Anterior cingulate cortex (tissue), 58 donors: ENCODE results near the gene ZNF865.

ENCODE experiments used
- DNase-seq, 58 donors: peaks; one replicate each; lab custom pipeline; 2025; lab: John Stamatoyannopoulos, UW

The ZNF865 gene

DNA sequence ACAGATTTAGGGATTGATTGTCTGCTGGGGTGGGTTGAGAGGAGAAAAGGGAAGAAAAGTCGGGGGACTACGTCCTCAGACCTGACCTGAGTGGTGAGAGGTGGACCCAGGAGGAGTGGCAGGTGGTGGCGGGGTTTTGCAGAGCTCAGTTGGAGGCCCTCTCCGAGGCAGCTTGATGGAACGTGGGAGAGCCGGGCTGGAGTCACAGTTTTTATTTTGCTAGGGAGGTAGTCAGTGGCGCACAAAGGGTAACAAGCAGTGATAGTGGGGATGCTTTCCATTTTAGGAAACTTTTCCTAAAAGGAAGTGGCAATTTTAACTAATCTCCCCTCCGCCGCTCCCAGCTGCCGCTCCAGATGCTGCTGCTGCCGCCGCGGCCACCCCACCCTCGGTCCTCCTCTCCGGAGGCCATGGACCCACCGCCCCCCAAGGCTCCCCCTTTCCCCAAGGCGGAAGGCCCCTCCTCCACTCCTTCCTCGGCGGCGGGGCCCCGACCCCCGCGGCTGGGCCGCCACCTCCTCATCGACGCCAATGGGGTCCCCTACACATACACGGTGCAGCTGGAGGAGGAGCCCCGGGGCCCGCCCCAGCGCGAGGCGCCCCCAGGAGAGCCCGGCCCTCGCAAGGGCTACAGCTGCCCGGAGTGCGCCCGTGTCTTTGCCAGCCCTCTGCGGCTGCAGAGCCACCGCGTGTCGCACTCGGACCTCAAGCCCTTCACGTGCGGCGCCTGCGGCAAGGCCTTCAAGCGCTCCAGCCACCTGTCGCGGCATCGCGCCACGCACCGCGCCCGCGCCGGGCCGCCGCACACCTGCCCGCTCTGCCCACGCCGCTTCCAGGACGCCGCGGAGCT is 36.9 kb downstream of the ZNF865 start:
- peak in 5 of 58 donors; percentile 7 to 37 (median 13) for DNase-seq

DNA sequence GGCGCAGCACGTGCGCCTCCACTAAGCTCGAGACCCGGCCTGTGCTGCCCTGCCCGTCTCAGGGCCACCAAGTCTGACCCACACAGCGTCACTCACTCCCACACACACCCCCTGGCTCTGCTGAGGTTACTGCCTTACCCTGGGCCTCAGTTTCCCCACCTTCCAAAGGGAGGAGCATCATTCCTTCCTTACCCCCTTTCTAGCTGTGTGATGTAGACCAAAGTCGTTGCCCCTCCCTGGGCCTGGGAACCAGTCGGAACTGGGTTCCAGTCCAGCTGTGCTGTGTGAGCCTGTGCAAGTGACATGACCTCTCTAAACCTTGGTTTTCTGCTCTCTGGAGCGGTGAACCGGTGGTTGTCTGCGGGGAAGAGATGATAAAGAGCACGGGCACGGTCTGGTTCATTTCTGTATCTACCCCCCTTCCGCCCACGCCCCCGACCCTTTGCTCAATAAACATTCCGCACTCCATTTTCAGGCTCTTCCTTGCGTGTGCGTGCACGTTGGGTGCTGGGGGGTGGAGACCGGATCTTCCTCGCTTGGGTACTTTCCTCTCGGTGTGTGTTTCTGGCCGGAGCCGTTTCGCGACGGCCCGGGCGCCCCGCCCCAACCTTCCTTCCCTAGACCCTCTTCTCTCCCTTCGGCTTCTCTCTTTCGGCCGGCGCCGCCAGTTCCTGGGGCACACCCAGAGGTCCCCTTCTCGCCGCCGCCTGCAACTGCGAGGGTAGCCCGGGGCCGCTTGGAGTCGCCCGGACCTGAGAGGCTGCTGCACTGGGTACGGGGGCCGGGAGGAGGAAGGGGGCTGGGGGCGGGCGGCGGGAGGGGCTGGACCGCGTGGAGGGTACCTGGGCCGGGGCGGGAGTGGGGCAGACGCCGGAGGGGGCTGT is 37.8 kb downstream of the ZNF865 start, which contains the start of gene ZNF581:
ZNF581 (plus strand) TSS at position 647 of the 884 bp plus-strand sequence. CDS start 923 bp downstream, outside the sequence.
- DNase-seq, result peak in 55 of 58 donors; percentile 16 to 79 (median 58)

DNA sequence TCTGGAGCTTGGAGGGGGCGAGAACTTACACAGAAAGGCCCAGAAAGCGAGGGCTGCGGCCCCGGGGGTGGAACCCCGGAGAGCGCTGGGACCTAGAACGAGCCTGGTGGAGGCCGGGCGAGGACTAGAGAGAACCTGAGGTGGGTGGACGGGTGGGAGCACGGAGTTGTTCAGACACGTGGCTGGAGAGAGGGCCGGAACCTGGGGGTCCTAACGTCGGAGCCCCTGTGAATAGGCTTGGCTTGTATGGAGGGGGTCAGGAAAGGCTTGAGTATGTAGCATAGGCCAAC is 38.4 kb downstream of the ZNF865 start:
- peak in 1 of 58 donors; percentile 55 for DNase-seq

DNA sequence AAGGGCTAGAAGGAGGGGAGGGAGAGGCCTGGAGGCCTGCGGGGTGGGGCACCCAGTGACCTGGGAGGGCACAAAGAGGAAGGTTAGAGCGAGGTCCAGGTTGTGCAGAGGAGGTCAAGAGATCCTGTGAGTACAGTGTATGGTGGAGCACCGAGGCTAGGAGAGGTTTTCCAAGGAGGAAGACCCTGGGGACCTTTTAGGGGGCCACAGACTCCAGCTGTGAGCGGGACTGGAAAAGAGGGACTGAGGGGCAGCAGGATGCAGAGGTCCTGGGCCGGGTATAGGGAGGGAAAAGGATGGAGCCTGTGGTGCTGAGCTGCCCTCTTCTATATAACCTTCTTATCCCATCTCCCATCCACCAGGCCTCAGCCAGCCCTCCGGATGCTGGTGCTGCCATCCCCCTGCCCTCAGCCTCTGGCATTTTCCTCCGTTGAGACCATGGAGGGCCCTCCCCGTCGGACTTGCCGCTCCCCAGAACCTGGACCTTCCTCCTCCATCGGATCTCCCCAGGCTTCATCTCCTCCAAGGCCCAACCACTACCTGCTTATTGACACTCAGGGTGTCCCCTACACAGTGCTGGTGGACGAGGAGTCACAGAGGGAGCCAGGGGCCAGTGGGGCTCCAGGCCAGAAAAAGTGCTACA is 38.9 kb downstream of the ZNF865 start:
- DNase-seq, result no peak

DNA sequence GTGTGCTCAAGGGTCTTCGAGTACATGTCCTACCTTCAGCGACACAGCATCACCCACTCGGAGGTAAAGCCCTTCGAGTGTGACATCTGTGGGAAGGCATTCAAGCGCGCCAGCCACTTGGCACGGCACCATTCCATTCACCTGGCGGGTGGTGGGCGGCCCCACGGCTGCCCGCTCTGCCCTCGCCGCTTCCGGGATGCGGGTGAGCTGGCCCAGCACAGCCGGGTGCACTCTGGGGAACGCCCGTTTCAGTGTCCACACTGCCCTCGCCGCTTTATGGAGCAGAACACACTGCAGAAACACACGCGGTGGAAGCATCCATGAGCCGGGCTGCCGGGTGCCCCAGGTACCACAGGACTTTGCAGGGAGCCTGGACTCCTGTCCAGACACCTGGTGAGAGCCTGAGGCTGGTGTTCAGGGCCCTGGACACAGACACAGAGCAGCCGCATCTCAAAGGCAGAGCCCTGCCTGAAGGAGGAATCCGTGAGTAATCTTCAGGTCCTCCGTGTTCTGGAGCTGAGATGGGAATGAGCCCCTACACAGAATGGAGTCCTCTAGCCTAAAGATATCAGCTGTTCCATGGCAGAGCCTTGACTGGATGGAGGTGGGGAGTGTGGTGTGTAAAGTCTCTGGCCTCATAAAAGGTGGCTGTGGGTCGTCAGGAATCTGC is 39.5 kb downstream of the ZNF865 start:
- DNase-seq, result no peak

DNA sequence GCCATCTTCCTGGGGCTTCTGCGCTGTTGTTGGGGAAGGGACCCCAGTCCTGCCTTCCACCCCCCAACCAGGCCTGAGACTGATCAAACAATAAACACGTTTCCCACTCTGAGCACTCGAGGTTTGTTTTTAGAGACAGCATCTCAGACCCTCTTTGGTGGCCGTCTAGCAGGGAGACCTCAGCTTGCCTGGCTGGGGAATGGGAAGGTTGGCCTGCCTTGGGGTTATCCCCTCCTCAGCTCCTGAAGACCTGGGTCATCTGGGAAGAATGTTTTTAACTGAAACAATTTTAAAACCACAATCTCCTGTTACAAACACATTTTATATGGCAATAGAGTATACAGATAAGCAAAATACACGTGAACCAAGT is 40.0 kb downstream of the ZNF865 start:
- no peak for DNase-seq

DNA sequence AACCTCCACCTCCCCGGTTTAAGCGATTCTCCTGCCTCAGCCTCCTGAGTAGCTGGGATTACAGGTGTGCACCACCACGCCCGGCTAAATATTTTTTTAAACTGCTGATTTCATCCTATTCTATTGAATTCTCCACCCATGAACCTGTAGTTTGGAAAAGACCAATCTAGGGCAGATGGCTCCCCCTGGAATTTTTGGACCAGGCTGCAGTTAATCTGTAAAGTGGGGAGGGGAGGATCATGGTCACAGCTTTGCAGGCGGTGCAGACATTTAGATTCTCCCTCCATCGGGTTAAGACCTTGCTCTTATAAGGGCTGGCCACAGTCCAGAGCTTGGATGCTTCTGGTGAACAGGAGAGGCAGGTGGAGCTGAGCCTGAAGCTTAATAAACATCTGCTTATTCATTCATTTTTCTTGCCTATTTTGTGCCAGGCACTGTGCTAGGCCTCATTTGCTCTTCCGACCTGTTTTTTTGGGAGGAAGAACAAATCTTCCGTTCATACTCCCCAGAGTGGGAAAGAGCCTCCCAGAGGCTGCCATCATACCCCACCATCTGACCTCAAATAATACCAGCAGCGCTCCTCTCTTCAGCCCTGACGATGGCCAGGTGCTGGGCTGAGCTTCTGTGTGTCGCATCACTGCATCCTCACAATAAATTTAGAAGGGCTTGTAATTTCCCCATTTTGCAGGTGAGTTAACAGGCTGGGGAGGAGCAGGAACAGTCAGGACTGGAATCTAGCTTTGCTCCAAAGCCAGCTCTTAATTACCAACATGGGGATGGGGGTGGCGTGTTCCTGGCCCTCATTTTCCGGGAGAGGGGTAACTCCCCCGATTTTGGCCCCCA is 41.7 kb downstream of the ZNF865 start:
- DNase-seq, result peak in 1 of 58 donors; percentile 15

DNA sequence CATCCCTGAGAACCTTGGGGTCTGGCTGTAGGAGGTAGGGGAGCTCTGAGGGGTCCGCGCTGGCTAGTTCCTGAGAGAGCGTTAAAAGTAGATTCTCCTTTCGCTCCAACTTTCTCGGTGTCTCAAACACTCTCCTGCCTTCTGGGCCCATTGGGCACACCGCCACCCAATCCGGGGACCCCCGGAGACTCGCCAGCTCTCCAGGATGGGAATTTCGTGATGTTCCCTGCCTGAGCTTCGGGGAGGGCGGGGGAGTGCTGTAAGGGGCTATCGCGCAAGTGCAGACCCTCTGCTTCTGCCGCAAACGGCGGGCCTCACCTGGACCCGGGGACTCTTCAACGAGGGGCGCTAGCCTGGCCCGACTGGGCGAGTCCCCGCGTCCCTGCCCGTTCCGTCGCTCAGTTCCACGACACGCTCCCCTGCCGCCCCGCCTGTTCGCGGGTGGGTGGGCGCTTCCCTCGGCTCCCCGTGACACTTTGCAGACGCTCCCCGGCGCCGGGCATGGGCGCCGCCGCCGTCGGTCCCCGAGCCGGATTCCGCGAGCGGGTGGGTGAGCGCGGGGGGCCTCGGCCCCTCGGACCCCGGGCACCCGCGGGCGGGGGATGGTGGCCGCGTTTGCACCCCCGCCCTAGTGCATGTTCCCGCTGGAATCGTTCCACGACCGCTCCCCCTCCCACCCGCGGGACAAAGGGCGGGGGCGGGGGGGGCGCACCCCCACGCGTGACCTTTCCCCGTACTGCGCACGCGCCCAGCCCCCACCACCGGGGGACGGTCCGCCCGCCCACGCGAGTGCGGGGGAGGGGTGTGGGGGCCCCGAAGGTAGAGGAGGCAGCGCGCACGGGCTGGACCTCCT is 42.5 kb downstream of the ZNF865 start, which contains the start of gene CCDC106:
CCDC106 (plus strand) TSS at position 481 of the 853 bp plus-strand sequence. CDS start 835 bp downstream, outside the sequence.
- DNase-seq, result peak in 56 of 58 donors; percentile 47 to 89 (median 72)

DNA sequence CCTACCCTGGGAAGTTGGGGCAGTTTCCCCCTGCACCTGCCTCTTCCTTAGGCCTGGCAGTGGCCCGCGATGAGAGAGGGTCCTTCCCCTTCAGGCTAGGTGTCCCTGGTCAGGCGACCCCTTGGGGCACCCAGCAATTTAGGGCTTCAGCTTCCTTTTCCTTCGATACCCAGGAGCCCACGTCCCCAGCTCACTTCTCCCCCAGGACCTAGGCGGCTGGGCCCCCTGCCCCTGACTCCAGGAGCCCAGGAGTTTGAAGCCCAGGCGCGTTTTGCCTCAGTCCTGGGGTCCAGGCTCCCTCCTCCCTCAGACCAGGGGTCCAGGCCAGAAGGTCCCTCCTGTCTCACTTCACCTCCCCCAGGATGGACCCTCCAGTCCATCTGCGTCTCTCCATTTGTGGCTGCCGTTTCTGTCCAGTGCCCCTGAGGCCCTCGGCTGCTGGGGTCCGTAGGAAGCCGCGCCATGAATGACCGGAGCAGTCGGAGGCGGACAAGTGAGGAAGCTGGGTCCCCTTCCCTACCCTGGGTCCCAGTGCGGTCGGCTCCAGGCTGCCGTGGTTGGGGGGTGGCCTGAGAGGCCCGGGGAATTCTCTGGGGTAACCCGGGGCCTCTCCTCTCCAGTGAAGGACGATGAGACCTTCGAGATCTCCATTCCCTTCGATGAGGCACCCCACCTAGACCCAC is 43.3 kb downstream of the ZNF865 start:
- DNase-seq, result peak in 1 of 58 donors; percentile 41

DNA sequence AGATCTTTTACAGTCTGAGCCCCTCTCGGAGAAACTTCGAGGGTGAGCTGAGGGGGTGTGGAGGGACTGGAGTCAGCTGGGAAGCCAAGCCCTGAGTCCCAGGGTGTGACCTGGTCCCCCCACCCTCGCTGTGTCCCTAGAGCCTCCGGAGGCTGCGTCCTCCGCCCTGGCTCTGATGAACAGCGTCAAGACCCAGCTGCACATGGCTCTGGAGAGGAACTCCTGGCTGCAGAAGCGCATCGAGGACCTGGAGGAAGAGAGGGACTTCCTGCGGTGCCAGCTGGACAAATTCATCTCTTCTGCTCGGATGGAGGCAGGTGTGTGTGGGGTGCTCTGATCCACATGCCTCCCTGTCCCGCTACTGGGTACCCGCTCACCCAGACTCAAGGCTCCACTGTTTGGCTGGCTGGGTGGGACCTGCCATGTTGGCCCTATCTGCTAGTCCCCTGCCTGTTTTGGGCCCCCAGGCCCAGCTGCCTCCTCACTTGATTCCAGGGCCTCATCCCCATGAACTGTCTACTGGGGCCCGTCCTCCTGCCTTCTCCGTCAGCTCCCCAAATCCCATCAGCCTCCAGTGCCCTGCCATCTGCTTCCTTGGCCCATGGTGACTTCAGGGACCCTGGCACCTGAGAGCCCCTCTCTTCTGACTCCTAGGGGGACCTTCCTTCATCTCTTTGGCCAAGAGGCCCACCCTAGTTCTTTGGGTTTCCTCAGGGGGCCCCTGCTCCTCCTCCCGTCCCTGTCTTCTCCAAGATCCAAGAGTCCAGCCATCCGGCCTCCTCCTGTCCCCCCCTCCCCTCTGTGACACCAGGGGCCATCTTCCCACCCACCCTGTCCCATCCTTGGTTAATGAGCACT is 44.0 kb downstream of the ZNF865 start:
- no peak for DNase-seq

DNA sequence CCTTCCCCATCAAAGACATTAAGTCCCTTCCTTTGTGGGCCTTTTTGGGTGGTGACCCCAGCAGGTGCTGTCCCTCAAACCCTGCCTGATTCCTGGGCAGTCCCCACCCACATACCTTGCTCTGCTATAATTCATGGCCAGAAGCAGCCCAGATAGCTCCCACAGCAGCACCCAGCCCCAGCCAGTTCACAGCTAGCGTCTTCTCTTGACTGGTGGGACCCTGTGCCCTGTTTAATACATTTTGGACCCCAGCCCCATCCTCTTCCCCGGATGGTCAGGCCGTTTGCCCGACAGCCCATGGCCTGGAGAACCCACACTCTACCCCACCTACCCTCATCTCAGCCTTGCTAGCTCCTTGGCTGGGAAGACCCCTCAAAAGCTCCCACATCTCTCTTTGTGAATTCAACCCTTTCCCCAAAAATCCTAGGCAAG is 44.7 kb downstream of the ZNF865 start:
- no peak for DNase-seq

DNA sequence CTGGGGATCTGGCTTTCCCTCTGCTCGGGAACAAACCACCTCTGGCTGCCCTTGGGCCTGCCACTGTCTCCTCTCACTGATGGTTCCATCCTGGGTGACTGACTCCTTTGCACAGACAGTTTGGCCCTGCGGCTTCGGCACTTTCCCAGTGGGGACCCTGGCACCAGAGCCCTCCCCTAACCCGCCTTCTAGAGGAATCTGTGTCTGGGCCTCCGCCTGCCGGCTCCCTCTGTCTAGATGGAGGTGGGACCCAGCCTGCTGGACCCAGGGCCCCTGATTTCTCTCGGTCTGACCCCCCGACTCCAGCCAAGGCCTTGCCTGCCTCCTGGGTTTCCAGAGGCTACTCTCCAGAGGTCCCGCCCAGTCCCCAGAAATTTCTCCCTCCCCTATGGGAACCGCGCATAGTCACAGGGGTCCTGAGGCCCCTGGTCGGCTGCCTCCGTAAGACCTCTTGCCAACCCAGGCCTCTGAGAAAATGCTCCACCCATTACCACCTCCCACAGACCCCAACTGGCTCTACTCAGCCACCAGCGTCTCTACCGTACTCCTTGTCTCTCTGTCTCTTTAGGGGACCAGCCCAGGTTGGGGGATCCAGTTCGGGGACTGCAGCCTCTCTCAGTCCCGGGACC is 45.3 kb downstream of the ZNF865 start:
- DNase-seq, result no peak

DNA sequence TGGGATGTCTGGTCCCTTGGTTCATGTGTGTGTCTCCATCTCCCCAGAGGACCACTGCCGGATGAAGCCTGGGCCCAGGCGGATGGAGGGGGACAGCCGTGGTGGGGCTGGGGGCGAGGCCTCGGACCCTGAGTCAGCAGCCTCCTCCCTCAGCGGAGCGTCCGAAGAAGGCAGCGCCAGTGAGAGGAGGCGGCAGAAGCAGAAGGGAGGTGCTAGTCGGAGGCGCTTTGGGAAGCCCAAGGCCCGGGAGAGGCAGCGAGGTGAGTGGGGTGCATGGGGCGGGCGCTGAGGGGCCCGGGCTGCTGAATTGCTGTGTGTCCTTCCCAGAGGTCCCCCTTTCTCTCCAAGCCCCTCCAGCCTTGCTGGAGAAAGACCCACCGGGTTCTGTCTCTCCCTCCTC is 45.8 kb downstream of the ZNF865 start:
- DNase-seq, result no peak

DNA sequence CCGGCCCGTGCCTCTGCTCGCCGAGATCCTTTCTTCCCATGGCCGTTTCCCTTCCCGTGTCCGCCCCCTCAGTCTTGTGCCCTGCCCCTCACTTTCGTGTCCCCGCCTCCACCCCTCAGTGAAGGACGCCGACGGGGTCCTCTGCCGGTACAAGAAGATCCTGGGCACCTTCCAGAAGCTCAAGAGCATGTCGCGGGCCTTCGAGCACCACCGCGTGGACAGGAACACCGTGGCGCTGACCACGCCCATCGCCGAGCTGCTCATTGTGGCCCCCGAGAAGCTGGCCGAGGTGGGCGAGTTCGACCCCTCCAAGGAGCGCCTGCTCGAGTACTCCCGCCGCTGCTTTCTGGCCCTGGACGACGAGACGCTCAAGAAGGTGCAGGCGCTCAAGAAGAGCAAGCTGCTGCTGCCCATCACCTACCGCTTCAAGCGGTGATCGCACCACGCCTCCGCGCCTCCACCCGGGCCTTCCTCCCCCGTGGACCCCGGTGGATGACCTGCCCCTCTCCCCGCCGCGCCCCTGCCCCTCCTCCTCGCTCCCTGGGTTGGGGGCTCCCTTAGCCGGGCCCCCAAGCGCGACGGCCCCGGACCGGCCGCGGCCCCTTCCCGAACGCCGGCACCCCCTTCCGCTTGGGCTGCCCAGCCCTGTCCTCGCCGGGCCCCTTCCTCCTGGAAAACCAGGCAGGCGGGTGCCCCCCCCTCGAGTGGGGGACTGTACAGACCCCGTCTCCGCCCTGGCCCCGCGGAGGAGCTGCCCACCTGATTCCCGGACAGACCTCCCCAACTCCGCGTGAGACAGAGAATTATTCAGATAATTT is 47.1 kb downstream of the ZNF865 start:
- DNase-seq, result peak in 1 of 58 donors; percentile 21

DNA sequence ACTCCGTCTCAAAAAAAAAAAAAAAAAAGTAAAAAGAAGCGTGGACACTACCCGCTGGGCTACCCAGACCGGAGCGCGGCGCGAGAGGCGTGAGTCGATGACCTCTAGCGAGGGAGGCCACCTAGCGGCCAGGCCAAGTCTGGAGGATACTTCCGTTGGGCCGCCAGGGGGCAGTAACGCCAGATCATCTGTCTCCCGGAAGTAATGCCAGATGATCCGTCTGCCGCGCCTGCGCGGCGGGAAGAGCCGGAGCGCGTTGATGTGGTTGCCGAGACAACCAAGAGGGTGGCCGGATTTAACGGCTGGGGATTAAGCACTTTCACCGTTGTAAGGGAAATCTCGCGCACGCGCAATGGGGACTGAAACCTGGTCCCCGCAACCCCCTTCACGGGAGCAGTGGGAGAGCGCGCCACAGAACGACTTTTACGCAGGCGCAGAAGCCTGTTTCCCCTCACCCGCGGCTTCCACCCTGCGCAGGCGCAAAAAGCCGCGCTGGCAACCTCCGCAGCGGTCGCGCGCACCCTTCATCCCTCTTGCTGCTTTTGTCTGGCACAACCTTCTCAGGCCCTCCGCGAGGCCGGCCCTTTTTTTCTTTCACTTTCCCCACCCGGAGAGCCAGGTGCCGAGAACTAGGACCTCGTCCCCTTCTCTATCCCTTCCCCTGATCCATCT is 48.3 kb downstream of the ZNF865 start:
- peak; percentile 86 to 100 (median 97) for DNase-seq
